ENCODE data around the gene RPL27A.

RPL27A gene

DNA sequence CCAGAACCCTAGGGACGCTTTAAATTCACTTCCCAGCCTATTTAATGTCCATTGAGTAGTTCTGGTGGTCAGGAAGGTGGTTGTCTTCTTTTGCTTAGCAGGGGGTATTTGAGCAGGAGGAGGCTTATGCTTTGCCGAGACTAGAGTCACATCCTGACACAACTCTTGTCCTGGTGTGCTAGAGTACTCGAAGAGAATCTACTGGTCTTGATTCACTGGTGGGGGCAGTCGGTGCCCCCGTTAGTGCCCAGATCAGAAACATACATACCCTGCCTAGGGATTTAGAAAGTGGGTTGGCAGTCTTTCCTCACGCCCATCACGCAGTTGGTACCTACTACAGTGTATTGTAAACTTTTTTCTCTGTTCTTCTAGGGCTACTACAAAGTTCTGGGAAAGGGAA is 2.7 kb downstream of the RPL27A start:
- no peak for DNase-seq (ENCODE audit: low spot score in 2 of 2)
- no peaks in the 10 kb centered on the region for H3K27me3 Mint-ChIP-seq
- H3K27ac Mint-ChIP-seq: peak overlapping the region; percentile 91
- H3K4me3 Mint-ChIP-seq: no peak overlapping the region
- H3K9me3 Mint-ChIP-seq: peaks cover 6% of the 10 kb centered on the region
- H3K36me3 Mint-ChIP-seq: peaks cover 20% of the 10 kb centered on the region
- H3K4me1 Mint-ChIP-seq: peaks cover 45% of the 10 kb centered on the region
- ATAC-seq (ENCODE audit: low read depth): no peak

- H3K4me3 Mint-ChIP-seq: no peak overlapping the region
- peak overlapping the region; percentile 91 for H3K27ac Mint-ChIP-seq
- peaks cover 15% of the 10 kb centered on the region for H3K36me3 Mint-ChIP-seq
Measured at GRCh38 chr11:8685820-8686219, 3.2 kb downstream of the RPL27A start.

DNA sequence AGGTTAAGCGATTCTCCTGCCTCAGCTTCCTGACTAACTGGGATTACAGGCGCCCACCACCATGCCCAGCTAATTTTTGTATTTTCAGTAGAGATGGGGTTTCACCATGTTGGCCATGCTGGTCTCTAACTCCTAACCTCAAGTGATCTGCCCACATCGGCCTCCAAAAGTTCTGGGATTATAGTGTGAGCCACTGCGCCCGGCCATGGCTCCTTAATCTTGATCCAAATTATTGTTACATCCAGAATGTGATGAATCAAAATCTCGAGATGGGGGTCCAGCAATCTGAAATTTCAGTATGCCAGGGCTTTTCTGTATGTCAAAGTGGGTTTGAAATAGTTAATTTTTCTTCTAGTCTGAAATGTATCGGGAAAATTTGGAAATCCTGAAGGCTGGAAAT is 3.7 kb downstream of the RPL27A start:
- Mint-ChIP-seq H3K27ac (peak overlapping the region; percentile 75), H3K9me3 (peaks cover 2% of the 10 kb centered on the region), H3K36me3 (peaks cover 15% of the 10 kb centered on the region), H3K4me3 (no peak overlapping the region), H3K4me1 (peaks cover 39% of the 10 kb centered on the region), H3K27me3 (no peaks in the 10 kb centered on the region)
- ATAC-seq (ENCODE audit: low read depth): no peak
- no peak for DNase-seq (ENCODE audit: low spot score in 2 of 2)

More at GRCh38 chr11:8685820-8686219, 3.2 kb downstream of the RPL27A start:
- Mint-ChIP-seq H3K4me1 (peaks cover 40% of the 10 kb centered on the region), H3K27me3 (no peaks in the 10 kb centered on the region), H3K9me3 (peaks cover 3% of the 10 kb centered on the region)
- no peak for ATAC-seq (ENCODE audit: low read depth)
- no peak for DNase-seq (ENCODE audit: low spot score in 2 of 2)

DNA sequence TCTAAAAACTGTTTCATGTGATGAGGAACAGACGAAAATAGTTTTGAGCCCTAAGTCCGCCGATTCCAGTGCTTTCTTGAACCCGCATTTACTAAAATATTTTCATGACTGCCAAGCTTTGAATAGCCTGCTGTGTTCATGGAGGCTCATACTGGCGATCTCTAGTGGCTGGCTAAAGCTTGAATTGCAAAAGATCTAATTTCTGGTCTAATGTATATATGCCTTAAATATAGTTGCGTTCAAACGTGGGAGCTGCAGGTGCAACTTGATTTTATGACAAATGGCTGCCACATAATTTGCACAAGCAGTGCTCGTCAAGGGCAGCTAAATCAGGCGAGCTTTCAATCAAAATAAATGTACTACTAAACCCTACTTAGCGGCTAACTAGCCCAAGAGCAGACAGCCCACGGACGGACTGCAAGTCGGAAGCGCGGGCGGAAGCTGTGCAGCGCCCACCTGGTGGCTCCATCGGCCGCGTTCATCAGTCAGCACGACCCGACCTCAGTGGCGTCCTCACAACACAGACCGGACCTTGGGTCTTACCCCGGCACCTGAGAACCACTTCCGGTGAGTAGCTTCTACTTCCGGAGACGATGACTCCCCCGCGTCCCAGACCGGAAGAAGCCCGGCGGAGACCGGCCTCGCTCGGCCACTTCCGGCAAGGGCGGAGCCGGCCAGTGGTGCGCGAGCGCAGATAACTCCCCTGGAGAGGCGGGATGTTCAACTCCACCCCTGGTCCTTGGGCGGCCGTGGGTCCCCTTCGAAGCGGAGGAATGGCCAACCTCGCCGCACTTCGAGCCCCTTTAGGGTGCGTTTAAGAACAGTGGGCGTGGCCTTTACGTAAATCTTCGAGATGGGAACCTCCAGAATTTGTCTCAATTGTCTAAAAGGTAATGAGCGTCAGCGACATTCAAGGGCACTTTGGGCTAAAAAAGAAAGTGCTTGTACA is 6.1 kb downstream of the RPL27A start:
- H3K9me3 Mint-ChIP-seq: peaks cover 2% of the 10 kb centered on the region
- ATAC-seq (ENCODE audit: low read depth): peak; percentile 86
- H3K36me3 Mint-ChIP-seq: peaks cover 15% of the 10 kb centered on the region
- peak; percentile 57 to 68 for DNase-seq (ENCODE audit: low spot score in 2 of 2)
- peak overlapping the region; percentile 75 for H3K27ac Mint-ChIP-seq
- peaks cover 28% of the 10 kb centered on the region for H3K4me1 Mint-ChIP-seq
- H3K27me3 Mint-ChIP-seq: no peaks in the 10 kb centered on the region
- H3K4me3 Mint-ChIP-seq: peak overlapping the region; percentile 95

DNA sequence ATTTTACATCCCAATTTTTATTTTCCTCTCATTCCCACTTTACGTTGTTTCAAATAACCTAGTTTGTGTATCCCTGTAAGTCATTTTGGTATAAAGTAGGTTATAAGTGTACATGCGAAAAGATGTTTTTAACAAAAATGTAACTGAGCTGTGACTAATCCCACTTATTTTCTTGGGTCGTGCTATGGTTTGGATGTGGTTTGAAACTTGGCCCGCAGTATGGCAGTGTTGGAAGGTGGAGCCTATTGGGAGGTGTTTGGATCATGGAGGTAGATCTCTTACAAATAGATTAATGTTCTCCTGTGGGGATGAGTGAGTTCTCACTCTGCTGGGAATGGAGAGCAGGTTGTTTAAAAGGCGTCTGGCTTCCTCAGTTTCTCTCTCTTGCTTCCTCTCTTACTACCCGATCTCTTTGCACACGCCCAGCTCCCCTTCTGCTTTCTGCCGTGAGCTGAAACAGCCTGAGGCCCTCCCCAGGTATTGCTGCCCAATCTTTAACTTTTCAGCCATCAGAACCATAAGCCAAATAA is 7.2 kb downstream of the RPL27A start:
- H3K27me3 Mint-ChIP-seq: no peaks in the 10 kb centered on the region
- ATAC-seq (ENCODE audit: low read depth) (no peak), DNase-seq (ENCODE audit: low spot score in 2 of 2) (no peak)
- peaks cover 12% of the 10 kb centered on the region for H3K36me3 Mint-ChIP-seq
- H3K27ac Mint-ChIP-seq: peak overlapping the region; percentile 75
- H3K4me1 Mint-ChIP-seq: peaks cover 20% of the 10 kb centered on the region
- peak overlapping the region; percentile 95 for H3K4me3 Mint-ChIP-seq
- peaks cover 2% of the 10 kb centered on the region for H3K9me3 Mint-ChIP-seq

- peaks cover 3% of the 10 kb centered on the region for H3K36me3 Mint-ChIP-seq
- peaks cover 2% of the 10 kb centered on the region for H3K9me3 Mint-ChIP-seq
- H3K4me1 Mint-ChIP-seq: peaks cover 15% of the 10 kb centered on the region
- ATAC-seq (ENCODE audit: low read depth) (no peak), DNase-seq (ENCODE audit: low spot score in 2 of 2) (no peak)
- peak overlapping the region; percentile 75 for H3K27ac Mint-ChIP-seq
- H3K27me3 Mint-ChIP-seq: no peaks in the 10 kb centered on the region
- H3K4me3 Mint-ChIP-seq: peak overlapping the region; percentile 95
Measured at GRCh38 chr11:8690374-8691342, 8.1 kb downstream of the RPL27A start.

DNA sequence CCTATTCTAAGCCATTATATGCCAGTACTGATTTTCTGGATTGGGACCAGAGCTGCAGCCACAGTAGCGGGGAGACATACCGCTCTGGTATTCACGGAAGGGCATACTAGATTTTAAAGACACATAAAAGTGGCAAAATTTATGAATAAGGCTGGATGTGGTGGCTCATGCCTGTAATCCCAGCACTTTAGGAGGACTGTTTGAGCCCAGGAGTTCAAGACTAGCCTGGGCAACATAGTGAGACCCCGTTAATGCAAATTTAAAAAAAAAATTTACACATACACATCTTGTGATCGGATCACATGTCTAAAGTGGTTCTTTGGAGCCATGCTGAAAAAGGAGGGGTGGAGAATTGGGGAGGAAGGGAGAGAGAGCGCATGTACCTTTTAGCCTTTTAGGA is 9.0 kb downstream of the RPL27A start:
- Mint-ChIP-seq H3K36me3 (peaks cover 5% of the 10 kb centered on the region), H3K27ac (no peak overlapping the region), H3K4me3 (no peak overlapping the region), H3K9me3 (peaks cover 2% of the 10 kb centered on the region), H3K27me3 (no peaks in the 10 kb centered on the region), H3K4me1 (peaks cover 15% of the 10 kb centered on the region)
- ATAC-seq (ENCODE audit: low read depth) (no peak), DNase-seq (ENCODE audit: low spot score in 2 of 2) (no peak)

- H3K27ac Mint-ChIP-seq: no peak overlapping the region
- peaks cover 6% of the 10 kb centered on the region for H3K36me3 Mint-ChIP-seq
- H3K4me3 Mint-ChIP-seq: no peak overlapping the region
- DNase-seq (ENCODE audit: low spot score in 2 of 2): no peak
- peaks cover 2% of the 10 kb centered on the region for H3K9me3 Mint-ChIP-seq
- no peak for ATAC-seq (ENCODE audit: low read depth)
- no peaks in the 10 kb centered on the region for H3K27me3 Mint-ChIP-seq
- H3K4me1 Mint-ChIP-seq: peaks cover 19% of the 10 kb centered on the region
Measured at GRCh38 chr11:8692417-8692816, 9.8 kb downstream of the RPL27A start.

DNA sequence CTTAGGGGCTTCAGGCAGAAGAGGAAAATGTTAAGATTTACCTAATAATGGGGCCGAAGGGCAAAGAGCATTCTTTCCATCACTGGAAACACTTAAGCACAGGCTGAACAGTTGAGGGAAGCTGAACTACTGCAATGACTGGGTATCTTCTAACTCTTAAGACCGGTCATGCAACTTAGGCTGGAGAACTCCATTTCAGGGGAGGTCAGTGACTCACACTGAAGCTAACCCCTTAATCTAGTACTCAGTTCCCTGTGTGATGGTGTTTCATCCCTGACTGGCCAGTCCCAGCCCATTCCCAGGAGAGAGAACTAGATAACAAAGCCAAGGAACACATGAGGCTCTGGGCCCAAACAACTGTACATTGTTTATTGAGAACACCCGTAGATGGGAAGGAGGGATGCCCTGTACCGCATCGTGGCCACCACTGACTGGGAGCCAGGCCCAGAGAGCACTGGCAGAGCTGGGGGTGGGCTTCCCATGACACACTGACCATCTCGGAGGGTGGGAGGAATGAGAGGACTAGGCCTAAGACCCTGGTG is 10.5 kb downstream of the RPL27A start:
- ATAC-seq (ENCODE audit: low read depth): no peak
- peaks cover 15% of the 10 kb centered on the region for H3K4me1 Mint-ChIP-seq
- peaks cover 2% of the 10 kb centered on the region for H3K9me3 Mint-ChIP-seq
- H3K27ac Mint-ChIP-seq: no peak overlapping the region
- H3K27me3 Mint-ChIP-seq: no peaks in the 10 kb centered on the region
- peaks cover 7% of the 10 kb centered on the region for H3K36me3 Mint-ChIP-seq
- no peak overlapping the region for H3K4me3 Mint-ChIP-seq
- no peak for DNase-seq (ENCODE audit: low spot score in 2 of 2)

- no peaks in the 10 kb centered on the region for H3K27me3 Mint-ChIP-seq
- peaks cover 14% of the 10 kb centered on the region for H3K4me1 Mint-ChIP-seq
- peaks cover 2% of the 10 kb centered on the region for H3K9me3 Mint-ChIP-seq
- H3K4me3 Mint-ChIP-seq: no peak overlapping the region
- H3K27ac Mint-ChIP-seq: no peak overlapping the region
- DNase-seq (ENCODE audit: low spot score in 2 of 2) (no peak), ATAC-seq (ENCODE audit: low read depth) (no peak)
- H3K36me3 Mint-ChIP-seq: peaks cover 7% of the 10 kb centered on the region
Measured at GRCh38 chr11:8693555-8693954, 11.0 kb downstream of the RPL27A start.

DNA sequence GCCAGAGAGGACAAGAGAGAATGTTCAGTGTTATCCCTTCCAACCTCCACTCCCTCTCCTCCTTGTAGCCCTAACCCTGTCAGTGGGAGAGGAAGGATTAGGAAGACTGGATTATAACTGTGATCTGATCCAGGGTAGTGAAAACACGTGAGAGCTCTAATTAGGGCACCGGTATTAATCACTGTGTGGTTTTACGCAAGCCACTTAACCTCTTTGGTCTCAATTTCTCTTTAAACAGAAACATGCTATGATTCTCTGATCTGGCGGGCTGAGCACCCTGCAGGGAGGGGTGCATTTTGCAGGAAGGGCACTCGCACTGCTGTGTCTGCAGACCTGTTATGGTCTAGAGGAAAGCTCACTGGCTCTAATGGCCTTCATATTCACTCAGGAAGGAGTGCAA is 11.5 kb downstream of the RPL27A start:
- ATAC-seq (ENCODE audit: low read depth) (no peak), DNase-seq (ENCODE audit: low spot score in 2 of 2) (no peak)
- Mint-ChIP-seq H3K27ac (no peak overlapping the region), H3K4me1 (peaks cover 14% of the 10 kb centered on the region), H3K27me3 (no peaks in the 10 kb centered on the region), H3K36me3 (peaks cover 7% of the 10 kb centered on the region), H3K4me3 (no peak overlapping the region), H3K9me3 (peaks cover 2% of the 10 kb centered on the region)

DNA sequence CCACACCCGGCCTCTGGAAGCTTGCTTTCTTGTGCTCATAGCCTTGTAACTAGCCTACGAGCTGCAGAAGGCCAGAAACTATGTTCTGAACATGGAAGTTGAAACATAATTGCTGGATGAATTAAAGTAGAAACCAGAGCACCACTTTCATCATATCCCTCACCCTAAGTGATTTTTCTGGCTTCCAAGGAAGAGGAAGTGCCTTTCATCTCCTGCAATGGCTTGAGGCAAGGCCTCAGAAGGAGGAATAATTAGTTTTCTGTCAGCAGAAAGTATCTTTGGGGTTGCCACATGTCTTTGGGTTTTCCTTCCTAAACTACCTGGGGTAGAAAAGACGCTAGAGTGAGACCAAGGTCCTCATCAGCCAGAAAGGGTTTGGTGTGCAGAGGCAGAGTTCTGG is 14.5 kb downstream of the RPL27A start:
- DNase-seq (ENCODE audit: low spot score in 2 of 2) (no peak), ATAC-seq (ENCODE audit: low read depth) (no peak)
- Mint-ChIP-seq H3K4me3 (no peak overlapping the region), H3K9me3 (no peaks in the 10 kb centered on the region), H3K4me1 (peaks cover 17% of the 10 kb centered on the region), H3K27ac (no peak overlapping the region), H3K36me3 (peaks cover 9% of the 10 kb centered on the region), H3K27me3 (no peaks in the 10 kb centered on the region)

DNA sequence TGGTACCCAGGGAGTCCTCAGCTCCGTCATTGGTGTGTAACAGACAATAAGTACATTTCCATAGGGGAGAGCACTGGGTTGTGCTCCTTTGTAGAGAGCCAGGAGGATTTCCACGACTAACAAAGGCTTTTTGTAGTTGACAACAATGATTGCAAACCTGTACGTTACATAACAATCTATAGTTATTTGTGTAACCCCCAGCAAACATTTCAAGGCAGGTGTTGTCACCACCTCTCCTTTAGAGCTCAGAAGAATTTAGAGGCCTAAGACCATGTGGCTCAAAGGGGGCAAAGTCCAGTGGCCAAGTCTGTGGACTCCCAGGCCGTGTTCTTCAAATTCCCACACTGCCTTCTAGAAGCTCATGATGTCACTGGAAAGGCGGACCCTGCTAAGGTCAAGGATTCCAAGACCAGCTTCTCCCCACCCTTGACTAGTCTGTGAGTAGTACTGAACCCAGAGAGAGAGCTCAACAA is 15.8 kb downstream of the RPL27A start:
- peaks cover 11% of the 10 kb centered on the region for H3K36me3 Mint-ChIP-seq
- H3K27me3 Mint-ChIP-seq: no peaks in the 10 kb centered on the region
- no peak overlapping the region for H3K27ac Mint-ChIP-seq
- ATAC-seq (ENCODE audit: low read depth) (no peak), DNase-seq (ENCODE audit: low spot score in 2 of 2) (no peak)
- H3K9me3 Mint-ChIP-seq: no peaks in the 10 kb centered on the region
- H3K4me1 Mint-ChIP-seq: peaks cover 18% of the 10 kb centered on the region
- no peak overlapping the region for H3K4me3 Mint-ChIP-seq

Measured in memory B cell (primary cell).